Mesenchymal stem cell (in vitro differentiated cells and primary cell): Measurements from ENCODE around the gene MAPK4.
"Not testable (repeated sequence)": the region's sequence is repeated elsewhere in the genome, so short reads cannot be mapped to it uniquely, and the experiment has no call there.

ENCODE experiments used
- DNase-seq: peaks from one replicate; pipeline ENCODE4 v3.0.0-alpha.2; 2013
- H2AFZ ChIP-seq: one replicate; pipeline ENCODE4 v1.6.1; 2013; ENCODE audit warnings: low read depth, mild to moderate bottlenecking, control low read depth, inconsistent platforms, low read length, moderate library complexity
- H2AK5ac ChIP-seq: 2 replicates; pipeline ENCODE4 v1.6.1; 2013; ENCODE audit warnings: low read length, moderate library complexity, mild to moderate bottlenecking, inconsistent platforms; ENCODE audit not compliant: severe bottlenecking
- H2BK120ac ChIP-seq: one replicate; pipeline ENCODE4 v1.6.1; 2013; ENCODE audit warnings: low read depth, mild to moderate bottlenecking, inconsistent platforms, low read length, moderate library complexity
- H2BK12ac ChIP-seq, 2 experiments: one replicate each; pipeline ENCODE4 v1.6.1; 2013; ENCODE audit warnings: inconsistent platforms in 2 of 2, low read length in 2 of 2, mild to moderate bottlenecking in 2 of 2, moderate library complexity in 2 of 2, control low read depth in 1 of 2
- H2BK15ac ChIP-seq: one replicate; pipeline ENCODE4 v1.6.1; 2013; ENCODE audit warnings: mild to moderate bottlenecking, low read depth, inconsistent platforms; ENCODE audit not compliant: poor library complexity, severe bottlenecking
- H2BK5ac ChIP-seq: 2 replicates; pipeline ENCODE4 v1.6.1; 2013; ENCODE audit warnings: low read depth, mild to moderate bottlenecking, low read length, control low read depth, inconsistent platforms; ENCODE audit not compliant: poor library complexity, severe bottlenecking
- H3K14ac ChIP-seq, 2 experiments: one replicate each; pipeline ENCODE4 v1.6.1; 2013; ENCODE audit warnings: inconsistent platforms in 2 of 2, low read length in 2 of 2, control low read depth in 1 of 2, mild to moderate bottlenecking in 1 of 2, moderate library complexity in 1 of 2
- H3K18ac ChIP-seq, 2 experiments: one replicate each; pipeline ENCODE4 v1.6.1; 2013; ENCODE audit warnings: inconsistent platforms in 2 of 2, low read length in 2 of 2, control low read depth in 1 of 2, low read depth in 1 of 2, mild to moderate bottlenecking in 1 of 2
- H3K23ac ChIP-seq, 2 experiments: one replicate each; pipeline ENCODE4 v1.6.1; 2013; ENCODE audit warnings: inconsistent platforms in 2 of 2, low read length in 2 of 2, mild to moderate bottlenecking in 2 of 2, moderate library complexity in 2 of 2, control low read depth in 1 of 2
- H3K27ac ChIP-seq: 2 replicates; pipeline ENCODE4 v1.5.1; 2013; ENCODE audit warnings: mild to moderate bottlenecking, moderate library complexity, low read length, control low read depth, inconsistent platforms; ENCODE audit not compliant: poor library complexity, severe bottlenecking
- H3K27me3 ChIP-seq, 2 experiments: 2 replicates each; pipeline versions ENCODE4 v1.6.1 to v1.7.0; 2013; ENCODE audit warnings: low read length in 2 of 2, mild to moderate bottlenecking in 2 of 2, moderate library complexity in 2 of 2, control low read depth in 1 of 2, inconsistent platforms in 1 of 2; ENCODE audit not compliant: control insufficient read depth in 1 of 2, insufficient read depth in 1 of 2
- H3K36me3 ChIP-seq, 2 experiments: 2 replicates each; pipeline versions ENCODE4 v1.6.1 to v1.7.0; 2013; ENCODE audit warnings: low read length in 2 of 2, control low read depth in 1 of 2, inconsistent platforms in 1 of 2, low read depth in 1 of 2, mild to moderate bottlenecking in 1 of 2; ENCODE audit not compliant: insufficient read depth in 2 of 2, control insufficient read depth in 1 of 2
- H3K4ac ChIP-seq, 2 experiments: one replicate each; pipeline ENCODE4 v1.6.1; 2013; ENCODE audit warnings: inconsistent platforms in 2 of 2, low read length in 2 of 2, mild to moderate bottlenecking in 2 of 2, moderate library complexity in 2 of 2, control low read depth in 1 of 2, low read depth in 1 of 2
- H3K4me1 ChIP-seq: 2 replicates; pipeline ENCODE4 v1.6.1; 2013; ENCODE audit warnings: low read depth, low read length, control low read depth; ENCODE audit not compliant: control insufficient read depth, insufficient read depth
- H3K4me2 ChIP-seq: 2 replicates; pipeline ENCODE4 v1.6.1; 2013; ENCODE audit warnings: low read length, mild to moderate bottlenecking, inconsistent platforms; ENCODE audit not compliant: poor library complexity, severe bottlenecking
- H3K4me3 ChIP-seq, 2 experiments: 2 replicates each; pipeline versions ENCODE4 v1.5.1 to v1.7.0; 2013; ENCODE audit warnings: low read length in 2 of 2, mild to moderate bottlenecking in 2 of 2, control low read depth in 1 of 2, low read depth in 1 of 2; ENCODE audit not compliant: insufficient read depth in 1 of 2
- H3K79me1 ChIP-seq: replicated peaks from 2 replicates; pipeline ENCODE4 v1.6.1; 2013; ENCODE audit warnings: mild to moderate bottlenecking, control low read depth, low read length, inconsistent platforms; ENCODE audit not compliant: poor library complexity, severe bottlenecking
- H3K9ac ChIP-seq: 2 replicates; pipeline ENCODE4 v1.7.0; 2013; ENCODE audit warnings: mild to moderate bottlenecking, low read length, moderate library complexity
- H3K9me3 ChIP-seq: 2 replicates; pipeline ENCODE4 v1.7.0; 2013; ENCODE audit warnings: mild to moderate bottlenecking, low read length; ENCODE audit not compliant: control insufficient read depth
- H4K8ac ChIP-seq: one replicate; pipeline ENCODE4 v1.6.1; 2013; ENCODE audit warnings: inconsistent platforms, mild to moderate bottlenecking, low read length, moderate library complexity
- H4K91ac ChIP-seq: one replicate; pipeline ENCODE4 v1.6.1; 2013; ENCODE audit warnings: mild to moderate bottlenecking, low read length, inconsistent platforms
- WGBS: methylation state at CpG from one replicate; pipeline ENCODE4 v1.1.7; 2013; ENCODE audit warnings: mixed read lengths; 5-methylcytosine and 5-hydroxymethylcytosine counted together

MAPK4 gene

GRCh38 chr18:50563376-50563775, 3.5 kb downstream of the MAPK4 start:
- Histone ChIP-seq H3K4me2 (no peak overlapping the region), H3K79me1 (no peaks in the 10 kb centered on the region), H2AK5ac (no peak overlapping the region), H3K4me1 (peaks cover 13% of the 10 kb centered on the region), H3K9me3 (peaks cover 7% of the 10 kb centered on the region), H2BK12ac (no peak overlapping the region), H3K14ac (no peak overlapping the region), H4K91ac (no peak overlapping the region), H2BK5ac (no peak overlapping the region), H4K8ac (no peak overlapping the region), H3K27ac (no peak overlapping the region), H3K23ac (no peak overlapping the region), H3K4me3 (no peak overlapping the region), H3K9ac (no peak overlapping the region), H2AFZ (no peak overlapping the region), H3K4ac (no peak overlapping the region), H3K27me3 (peaks cover 52 to 54% of the 10 kb centered on the region in 2 experiments), H3K36me3 (no peaks in the 10 kb centered on the region), H3K18ac (no peak overlapping the region), H2BK120ac (no peak overlapping the region), H2BK15ac (no peak overlapping the region)
- WGBS: 46% methylated on average over 3 of the region's 3 CpGs
- DNase-seq: no peak

GRCh38 chr18:50569930-50570329, 10.0 kb downstream of the MAPK4 start:
- H4K8ac ChIP-seq: no peak overlapping the region
- no peaks in the 10 kb centered on the region for H3K36me3 ChIP-seq
- DNase-seq: no peak
- no peak overlapping the region for H3K27ac ChIP-seq
- H3K4ac ChIP-seq: no peak overlapping the region
- H2AK5ac ChIP-seq: no peak overlapping the region
- H4K91ac ChIP-seq: no peak overlapping the region
- H3K79me1 ChIP-seq: no peaks in the 10 kb centered on the region
- H3K9me3 ChIP-seq: peaks cover 8% of the 10 kb centered on the region
- H2AFZ ChIP-seq: no peak overlapping the region
- no peak overlapping the region for H3K23ac ChIP-seq
- H2BK120ac ChIP-seq: no peak overlapping the region
- H2BK12ac ChIP-seq: no peak overlapping the region
- no peak overlapping the region for H2BK15ac ChIP-seq
- peaks cover 7 to 10% of the 10 kb centered on the region in 2 experiments for H3K27me3 ChIP-seq
- no peak overlapping the region for H3K9ac ChIP-seq
- no peak overlapping the region for H3K14ac ChIP-seq
- no peaks in the 10 kb centered on the region for H3K4me1 ChIP-seq
- H2BK5ac ChIP-seq: no peak overlapping the region
- no peak overlapping the region for H3K4me2 ChIP-seq
- H3K4me3 ChIP-seq: no peak overlapping the region
- H3K18ac ChIP-seq: no peak overlapping the region

GRCh38 chr18:50571606-50572005, 11.7 kb downstream of the MAPK4 start:
- H3K4me2 ChIP-seq: no peak overlapping the region
- WGBS: 88% methylated on average over 2 of the region's 2 CpGs
- DNase-seq: no peak
- H3K36me3 ChIP-seq: no peaks in the 10 kb centered on the region
- no peak overlapping the region for H3K23ac ChIP-seq
- no peak overlapping the region for H2BK120ac ChIP-seq
- no peak overlapping the region for H2BK12ac ChIP-seq
- H4K8ac ChIP-seq: no peak overlapping the region
- H3K27ac ChIP-seq: no peak overlapping the region
- peaks cover 0 to 5% of the 10 kb centered on the region in 2 experiments for H3K27me3 ChIP-seq
- H2BK5ac ChIP-seq: no peak overlapping the region
- no peaks in the 10 kb centered on the region for H3K4me1 ChIP-seq
- H2AFZ ChIP-seq: no peak overlapping the region
- no peak overlapping the region for H3K4me3 ChIP-seq
- no peak overlapping the region for H4K91ac ChIP-seq
- peaks cover 8% of the 10 kb centered on the region for H3K9me3 ChIP-seq
- H3K18ac ChIP-seq: no peak overlapping the region
- H3K9ac ChIP-seq: no peak overlapping the region
- H2BK15ac ChIP-seq: no peak overlapping the region
- H3K14ac ChIP-seq: no peak overlapping the region
- H2AK5ac ChIP-seq: no peak overlapping the region
- no peak overlapping the region for H3K4ac ChIP-seq
- no peaks in the 10 kb centered on the region for H3K79me1 ChIP-seq

- H3K4ac ChIP-seq, H3K4me3 ChIP-seq, H3K23ac ChIP-seq, H4K91ac ChIP-seq, H3K79me1 ChIP-seq, H2BK15ac ChIP-seq, H3K27ac ChIP-seq, H3K27me3 ChIP-seq, H2BK5ac ChIP-seq, H3K14ac ChIP-seq, H3K18ac ChIP-seq, H2BK120ac ChIP-seq, DNase-seq, H3K36me3 ChIP-seq, H2AFZ ChIP-seq, H4K8ac ChIP-seq, H3K4me1 ChIP-seq, H2AK5ac ChIP-seq, H2BK12ac ChIP-seq, H3K4me2 ChIP-seq, H3K9me3 ChIP-seq, H3K9ac ChIP-seq: not testable (repeated sequence)
- 72% methylated on average over 3 of the region's 3 CpGs for WGBS
Measured at GRCh38 chr18:50573196-50573595, 13.3 kb downstream of the MAPK4 start.
